BJ (cell line): Measurements from ENCODE around the gene ZNF804A. TPM values are rescaled to one million over a fixed set of nuclear protein-coding genes. Genes with fewer than 3 reads are reported as not detected.

ENCODE experiments used
- CTCF ChIA-PET: fragments of 350-600 bp; formaldehyde crosslinking; extraction: SDS; loops from one replicate; lab custom pipeline; 2021; ENCODE audit warnings: antibody characterized with exemption, inconsistent platforms; lab: Yijun Ruan, JAX
- POLR2A ChIA-PET: fragments of 300-600 bp; sonication (Branson Sonifier 250); formaldehyde crosslinking; extraction: SDS; loops from one replicate; lab custom pipeline; 2021; ENCODE audit warnings: antibody characterized with exemption; lab: Charles Lee
- DNase-seq: peaks from one replicate; pipeline ENCODE4 v3.0.0-alpha.2; 2011; ENCODE audit warnings: low read depth
- H3K27me3 ChIP-seq: 2 replicates; pipeline ENCODE4 v1.6.0; 2011; ENCODE audit warnings: low read length; ENCODE audit not compliant: control insufficient read depth, insufficient read depth
- H3K36me3 ChIP-seq: 2 replicates; pipeline ENCODE4 v1.5.1; 2011; ENCODE audit warnings: low read length; ENCODE audit not compliant: control insufficient read depth, insufficient read depth
- H3K4me3 ChIP-seq: 2 replicates; pipeline ENCODE4 v1.5.1; 2011; ENCODE audit warnings: low read depth, mild to moderate bottlenecking, control low read depth, low read length
- polyA plus RNA-seq: library from polyadenylated mRNA; depleted of rRNA; stranded (reverse); fragments of >200 nt; gene quantifications from 2 replicates; pipeline ENCODE4 v1.2.3, GENCODE V29; 2011
- TF ChIP-seq, protein P1 (sequence below): IDR thresholded peaks from 2 replicates; pipeline ENCODE4 v1.5.1; 2011; ENCODE audit warnings: low read depth, mild to moderate bottlenecking, control low read depth, inconsistent platforms, low read length, moderate library complexity; ENCODE audit not compliant: insufficient read depth

The ZNF804A gene
- polyA plus RNA-seq, 1 experiment, result 0.53 TPM

DNA sequence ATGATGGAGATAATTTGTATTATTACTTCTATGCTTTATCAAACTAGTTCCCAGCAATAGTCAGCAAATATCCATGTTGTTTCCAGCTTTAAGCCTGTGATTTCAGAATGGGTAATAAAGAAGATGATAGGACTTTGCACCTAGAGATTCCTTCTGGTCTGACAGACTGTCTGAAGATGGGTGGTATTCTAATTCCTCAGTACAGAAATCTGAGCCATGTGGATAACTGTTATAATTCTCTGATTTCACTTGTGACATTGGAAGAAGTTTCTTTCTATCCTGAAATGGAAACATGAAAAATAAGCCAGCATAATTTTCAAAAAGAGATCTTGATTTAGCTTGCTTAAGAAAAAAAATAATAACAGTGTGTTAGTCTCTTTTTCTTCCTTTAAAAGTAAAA is 130.1 kb downstream of the ZNF804A start:
- Histone ChIP-seq H3K36me3 (no peaks in the 10 kb centered on the region), H3K27me3 (no peaks in the 10 kb centered on the region), H3K4me3 (no peak overlapping the region)
- no peak for DNase-seq
- ChIA-PET POLR2A (no interaction called here), CTCF (no interaction called here)
- TF ChIP-seq, protein P1, sequence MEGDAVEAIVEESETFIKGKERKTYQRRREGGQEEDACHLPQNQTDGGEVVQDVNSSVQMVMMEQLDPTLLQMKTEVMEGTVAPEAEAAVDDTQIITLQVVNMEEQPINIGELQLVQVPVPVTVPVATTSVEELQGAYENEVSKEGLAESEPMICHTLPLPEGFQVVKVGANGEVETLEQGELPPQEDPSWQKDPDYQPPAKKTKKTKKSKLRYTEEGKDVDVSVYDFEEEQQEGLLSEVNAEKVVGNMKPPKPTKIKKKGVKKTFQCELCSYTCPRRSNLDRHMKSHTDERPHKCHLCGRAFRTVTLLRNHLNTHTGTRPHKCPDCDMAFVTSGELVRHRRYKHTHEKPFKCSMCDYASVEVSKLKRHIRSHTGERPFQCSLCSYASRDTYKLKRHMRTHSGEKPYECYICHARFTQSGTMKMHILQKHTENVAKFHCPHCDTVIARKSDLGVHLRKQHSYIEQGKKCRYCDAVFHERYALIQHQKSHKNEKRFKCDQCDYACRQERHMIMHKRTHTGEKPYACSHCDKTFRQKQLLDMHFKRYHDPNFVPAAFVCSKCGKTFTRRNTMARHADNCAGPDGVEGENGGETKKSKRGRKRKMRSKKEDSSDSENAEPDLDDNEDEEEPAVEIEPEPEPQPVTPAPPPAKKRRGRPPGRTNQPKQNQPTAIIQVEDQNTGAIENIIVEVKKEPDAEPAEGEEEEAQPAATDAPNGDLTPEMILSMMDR, result no peak

- TF ChIP-seq, protein P1, result no peak
- no peak for DNase-seq
- Histone ChIP-seq H3K4me3 (no peak overlapping the region), H3K27me3 (no peaks in the 10 kb centered on the region), H3K36me3 (no peaks in the 10 kb centered on the region)
- ChIA-PET CTCF (no interaction called here), POLR2A (no interaction called here)
Measured at GRCh38 chr2:184729581-184729980, 131.3 kb downstream of the ZNF804A start.

DNA sequence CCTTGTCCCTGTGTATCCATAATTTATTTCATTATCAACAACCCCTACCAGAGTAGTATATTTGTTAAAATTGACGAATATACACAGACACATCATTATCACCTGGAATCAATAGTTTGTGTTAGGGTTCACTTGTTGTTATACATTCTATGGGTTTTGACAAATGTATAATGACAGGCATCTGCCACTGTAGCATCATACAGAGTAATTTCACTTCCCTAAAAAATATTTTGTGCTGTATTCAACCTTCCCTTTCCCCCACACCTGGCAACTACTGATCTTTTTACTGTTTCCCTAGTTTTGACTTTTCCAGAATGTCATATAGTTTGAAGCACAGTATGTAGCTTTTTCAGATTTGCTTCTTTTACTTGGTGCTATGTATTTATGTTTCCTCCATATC is 132.0 kb downstream of the ZNF804A start:
- no peaks in the 10 kb centered on the region for H3K27me3 ChIP-seq
- H3K4me3 ChIP-seq, result no peak overlapping the region
- POLR2A ChIA-PET, result no interaction called here
- DNase-seq, result no peak
- H3K36me3 ChIP-seq, result no peaks in the 10 kb centered on the region
- CTCF ChIA-PET, result interaction anchor here (0.5 kb wide), 1 partner anchor 1620 kb away, joined by 3 read pairs; no protein-coding TSS in a partner anchor
- TF ChIP-seq, protein P1, result no peak

DNA sequence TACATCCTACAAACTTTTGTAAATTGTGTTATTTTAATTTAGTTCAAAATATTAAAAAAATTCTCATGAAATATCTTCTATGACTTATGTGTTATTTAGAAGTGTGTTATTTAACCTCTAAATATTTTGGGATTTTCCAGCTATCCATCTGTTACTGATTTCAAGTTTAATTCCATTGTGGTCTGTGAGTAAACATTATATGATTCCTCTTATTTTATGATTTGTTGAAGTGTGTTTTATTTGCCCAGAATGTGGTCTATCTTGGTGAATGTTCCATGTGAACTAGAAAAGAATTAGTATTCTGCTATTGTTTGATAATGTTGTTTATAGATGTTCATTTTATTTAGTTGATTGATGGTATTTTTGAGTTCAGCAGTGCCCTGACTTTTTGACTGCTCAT is 136.0 kb downstream of the ZNF804A start:
- no peaks in the 10 kb centered on the region for H3K27me3 ChIP-seq
- no peak overlapping the region for H3K4me3 ChIP-seq
- ChIA-PET CTCF (no interaction called here), POLR2A (no interaction called here)
- TF ChIP-seq, protein P1, result no peak
- DNase-seq, result peak; percentile 10
- H3K36me3 ChIP-seq, result no peaks in the 10 kb centered on the region

GRCh38 chr2:184735611-184736010 is 137.3 kb downstream of the ZNF804A start:
- no peaks in the 10 kb centered on the region for H3K36me3 ChIP-seq
- ChIA-PET CTCF (no interaction called here), POLR2A (no interaction called here)
- H3K27me3 ChIP-seq, result no peaks in the 10 kb centered on the region
- no peak for DNase-seq
- H3K4me3 ChIP-seq, result no peak overlapping the region
- TF ChIP-seq, protein P1, result no peak
